HL-60 (cell line): ENCODE results near the gene USP50.
"Not testable (repeated sequence)": the region's sequence is repeated elsewhere in the genome, so short reads cannot be mapped to it uniquely, and the experiment has no call there.

ENCODE experiments used
- DNase-seq, 2 experiments: peaks; one replicate each; pipeline ENCODE4 v3.0.0-alpha.2; 2010 to 2020; ENCODE audit warnings: low read depth in 1 of 2, low spot score in 1 of 2
- H3K27ac ChIP-seq: fragments of 250-450 bp; sonication (Bioruptor Pico); replicated peaks from 2 replicates; pipeline ENCODE4 v1.5.1; 2020; ENCODE audit warnings: mild to moderate bottlenecking, moderate library complexity
- H3K27me3 ChIP-seq: fragments of 250-450 bp; sonication (Bioruptor Pico); 2 replicates; pipeline ENCODE4 v1.5.1; 2021; ENCODE audit warnings: mild to moderate bottlenecking, moderate library complexity; ENCODE audit not compliant: insufficient read depth, poor library complexity, severe bottlenecking
- H3K4me3 ChIP-seq: replicated peaks from 2 replicates; pipeline ENCODE4 v1.5.1; 2011; ENCODE audit warnings: mild to moderate bottlenecking, control low read depth, low read length; ENCODE audit not compliant: insufficient read depth
- GABPA ChIP-seq: IDR thresholded peaks from 2 replicates; pipeline ENCODE4 v1.6.1; 2012; ENCODE audit warnings: low read depth
- POLR2AphosphoS5 ChIP-seq: IDR thresholded peaks from 2 replicates; pipeline ENCODE4 v1.6.1; 2012; ENCODE audit warnings: low read depth
- SPI1 ChIP-seq: IDR thresholded peaks from 2 replicates; pipeline ENCODE4 v1.6.1; 2012; ENCODE audit warnings: low read depth, mild to moderate bottlenecking, borderline replicate concordance
- TF ChIP-seq, protein P1 (sequence below): IDR thresholded peaks from one replicate; pipeline ENCODE4 v1.5.1; 2011; ENCODE audit warnings: low read length, control low read depth, inconsistent platforms; ENCODE audit not compliant: insufficient read depth
- TF ChIP-seq, protein P2 (sequence below): IDR thresholded peaks from 2 replicates; pipeline ENCODE4 v1.6.1; 2012; ENCODE audit warnings: low read depth; ENCODE audit not compliant: insufficient replicate concordance

Gene USP50

DNA sequence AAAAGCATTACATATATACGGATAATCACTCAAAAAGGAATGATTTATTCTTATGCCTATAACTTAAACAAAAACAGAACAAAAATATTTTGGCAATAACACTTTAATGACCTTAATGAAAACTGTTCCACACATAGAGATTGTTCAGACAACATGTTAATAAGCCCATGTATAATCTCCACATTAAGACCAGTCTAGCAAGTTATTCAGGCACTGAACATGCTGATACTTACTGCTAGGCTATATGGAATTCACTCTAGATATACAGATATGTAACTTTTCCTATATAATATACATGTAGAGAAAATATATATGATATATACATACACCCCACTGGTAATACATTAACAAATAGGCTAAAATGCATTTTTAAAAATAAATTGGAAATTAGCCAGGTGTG is 43.8 kb upstream of the USP50 start:
- Histone ChIP-seq H3K27me3 (no peaks in the 10 kb centered on the region), H3K27ac (no peak overlapping the region), H3K4me3 (no peak overlapping the region)
- no peak for TF ChIP-seq GABPA
- TF ChIP-seq, protein P1, sequence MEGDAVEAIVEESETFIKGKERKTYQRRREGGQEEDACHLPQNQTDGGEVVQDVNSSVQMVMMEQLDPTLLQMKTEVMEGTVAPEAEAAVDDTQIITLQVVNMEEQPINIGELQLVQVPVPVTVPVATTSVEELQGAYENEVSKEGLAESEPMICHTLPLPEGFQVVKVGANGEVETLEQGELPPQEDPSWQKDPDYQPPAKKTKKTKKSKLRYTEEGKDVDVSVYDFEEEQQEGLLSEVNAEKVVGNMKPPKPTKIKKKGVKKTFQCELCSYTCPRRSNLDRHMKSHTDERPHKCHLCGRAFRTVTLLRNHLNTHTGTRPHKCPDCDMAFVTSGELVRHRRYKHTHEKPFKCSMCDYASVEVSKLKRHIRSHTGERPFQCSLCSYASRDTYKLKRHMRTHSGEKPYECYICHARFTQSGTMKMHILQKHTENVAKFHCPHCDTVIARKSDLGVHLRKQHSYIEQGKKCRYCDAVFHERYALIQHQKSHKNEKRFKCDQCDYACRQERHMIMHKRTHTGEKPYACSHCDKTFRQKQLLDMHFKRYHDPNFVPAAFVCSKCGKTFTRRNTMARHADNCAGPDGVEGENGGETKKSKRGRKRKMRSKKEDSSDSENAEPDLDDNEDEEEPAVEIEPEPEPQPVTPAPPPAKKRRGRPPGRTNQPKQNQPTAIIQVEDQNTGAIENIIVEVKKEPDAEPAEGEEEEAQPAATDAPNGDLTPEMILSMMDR: no peak
- no peak for TF ChIP-seq SPI1
- no peak for TF ChIP-seq POLR2AphosphoS5
- TF ChIP-seq, protein P2, sequence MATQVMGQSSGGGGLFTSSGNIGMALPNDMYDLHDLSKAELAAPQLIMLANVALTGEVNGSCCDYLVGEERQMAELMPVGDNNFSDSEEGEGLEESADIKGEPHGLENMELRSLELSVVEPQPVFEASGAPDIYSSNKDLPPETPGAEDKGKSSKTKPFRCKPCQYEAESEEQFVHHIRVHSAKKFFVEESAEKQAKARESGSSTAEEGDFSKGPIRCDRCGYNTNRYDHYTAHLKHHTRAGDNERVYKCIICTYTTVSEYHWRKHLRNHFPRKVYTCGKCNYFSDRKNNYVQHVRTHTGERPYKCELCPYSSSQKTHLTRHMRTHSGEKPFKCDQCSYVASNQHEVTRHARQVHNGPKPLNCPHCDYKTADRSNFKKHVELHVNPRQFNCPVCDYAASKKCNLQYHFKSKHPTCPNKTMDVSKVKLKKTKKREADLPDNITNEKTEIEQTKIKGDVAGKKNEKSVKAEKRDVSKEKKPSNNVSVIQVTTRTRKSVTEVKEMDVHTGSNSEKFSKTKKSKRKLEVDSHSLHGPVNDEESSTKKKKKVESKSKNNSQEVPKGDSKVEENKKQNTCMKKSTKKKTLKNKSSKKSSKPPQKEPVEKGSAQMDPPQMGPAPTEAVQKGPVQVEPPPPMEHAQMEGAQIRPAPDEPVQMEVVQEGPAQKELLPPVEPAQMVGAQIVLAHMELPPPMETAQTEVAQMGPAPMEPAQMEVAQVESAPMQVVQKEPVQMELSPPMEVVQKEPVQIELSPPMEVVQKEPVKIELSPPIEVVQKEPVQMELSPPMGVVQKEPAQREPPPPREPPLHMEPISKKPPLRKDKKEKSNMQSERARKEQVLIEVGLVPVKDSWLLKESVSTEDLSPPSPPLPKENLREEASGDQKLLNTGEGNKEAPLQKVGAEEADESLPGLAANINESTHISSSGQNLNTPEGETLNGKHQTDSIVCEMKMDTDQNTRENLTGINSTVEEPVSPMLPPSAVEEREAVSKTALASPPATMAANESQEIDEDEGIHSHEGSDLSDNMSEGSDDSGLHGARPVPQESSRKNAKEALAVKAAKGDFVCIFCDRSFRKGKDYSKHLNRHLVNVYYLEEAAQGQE: no peak
- DNase-seq: no peak

DNA sequence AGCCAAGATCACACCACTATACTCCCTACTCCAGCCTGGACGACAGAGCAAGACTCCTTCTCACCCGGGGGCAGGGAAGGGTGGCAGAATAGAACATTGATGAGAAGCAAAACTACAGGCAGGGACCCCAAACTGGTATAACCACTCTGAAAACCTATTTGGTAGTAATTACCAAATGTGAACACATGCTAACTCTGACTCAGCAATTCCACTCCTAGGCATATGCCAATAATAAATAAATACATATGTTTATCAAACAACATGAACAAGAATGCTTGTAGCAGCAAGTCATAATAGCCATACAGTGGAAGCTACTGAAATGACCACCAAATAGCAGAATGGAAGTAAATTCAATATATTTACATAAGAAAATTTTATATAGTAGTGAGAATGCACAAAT is 31.0 kb upstream of the USP50 start:
- Histone ChIP-seq H3K4me3 (no peak overlapping the region), H3K27me3 (no peaks in the 10 kb centered on the region), H3K27ac (no peak overlapping the region)
- no peak for DNase-seq
- TF ChIP-seq, protein P1: no peak
- TF ChIP-seq, protein P2: no peak
- TF ChIP-seq POLR2AphosphoS5 (no peak), SPI1 (no peak), GABPA (no peak)

DNA sequence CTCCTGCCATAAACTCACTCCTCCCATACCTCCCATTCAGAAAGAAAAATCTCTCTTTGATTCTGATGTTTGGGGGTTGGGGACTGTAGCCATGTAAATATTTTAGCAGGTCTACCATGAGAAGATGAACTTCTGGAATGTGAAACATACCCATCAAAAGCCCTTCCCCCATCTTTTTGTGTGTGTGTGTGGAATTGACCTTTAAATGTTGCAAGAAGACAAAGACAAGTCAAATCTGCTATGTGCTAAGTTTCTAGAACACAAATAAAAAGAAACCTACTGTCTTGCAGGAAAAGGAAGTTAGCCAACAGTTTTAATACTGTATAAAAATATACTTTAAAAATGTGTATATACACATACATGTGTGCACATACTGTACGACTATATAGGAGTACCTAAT is 29.7 kb upstream of the USP50 start:
- no peak overlapping the region for H3K4me3 ChIP-seq
- H3K27ac ChIP-seq: no peak overlapping the region; the same call in 1 of the 2 replicates
- DNase-seq: peak in 1 of 2 experiments; percentile 57
- TF ChIP-seq GABPA: no peak
- TF ChIP-seq, protein P2: no peak
- no peak for TF ChIP-seq POLR2AphosphoS5
- TF ChIP-seq, protein P1: no peak
- TF ChIP-seq SPI1: no peak
- no peaks in the 10 kb centered on the region for H3K27me3 ChIP-seq

DNA sequence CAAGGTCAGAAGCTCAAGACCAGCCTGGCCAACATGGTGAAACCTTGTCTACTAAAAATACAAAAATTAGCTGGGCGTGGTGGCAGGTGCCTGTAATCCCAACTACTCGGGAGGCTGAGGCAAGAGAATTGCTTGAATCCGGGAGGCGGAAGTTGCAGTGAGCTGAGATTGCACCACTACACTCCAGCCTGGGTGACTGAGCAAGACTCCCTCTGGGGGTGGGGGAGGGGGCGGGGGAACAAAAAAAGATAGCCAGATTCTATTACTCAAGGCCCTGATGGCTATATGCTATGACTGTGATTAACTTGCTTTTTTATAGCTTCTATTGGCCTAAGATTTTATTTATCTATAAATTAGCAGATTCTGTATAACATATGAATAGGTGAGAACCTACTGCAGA is 27.4 kb upstream of the USP50 start:
- H3K4me3 ChIP-seq, H3K27me3 ChIP-seq: not testable (repeated sequence)
- peak overlapping the region; percentile 46 for H3K27ac ChIP-seq
- DNase-seq: peak; percentile 32 to 89
